Measurements from ENCODE around the gene PRR12. TPM values are rescaled to one million over a fixed set of nuclear protein-coding genes. Genes with fewer than 3 reads are reported as not detected.

Gene PRR12
- total and polyA plus RNA-seq, 8 donors = 21.4 to 33.7 (median 26.6) TPM

DNA sequence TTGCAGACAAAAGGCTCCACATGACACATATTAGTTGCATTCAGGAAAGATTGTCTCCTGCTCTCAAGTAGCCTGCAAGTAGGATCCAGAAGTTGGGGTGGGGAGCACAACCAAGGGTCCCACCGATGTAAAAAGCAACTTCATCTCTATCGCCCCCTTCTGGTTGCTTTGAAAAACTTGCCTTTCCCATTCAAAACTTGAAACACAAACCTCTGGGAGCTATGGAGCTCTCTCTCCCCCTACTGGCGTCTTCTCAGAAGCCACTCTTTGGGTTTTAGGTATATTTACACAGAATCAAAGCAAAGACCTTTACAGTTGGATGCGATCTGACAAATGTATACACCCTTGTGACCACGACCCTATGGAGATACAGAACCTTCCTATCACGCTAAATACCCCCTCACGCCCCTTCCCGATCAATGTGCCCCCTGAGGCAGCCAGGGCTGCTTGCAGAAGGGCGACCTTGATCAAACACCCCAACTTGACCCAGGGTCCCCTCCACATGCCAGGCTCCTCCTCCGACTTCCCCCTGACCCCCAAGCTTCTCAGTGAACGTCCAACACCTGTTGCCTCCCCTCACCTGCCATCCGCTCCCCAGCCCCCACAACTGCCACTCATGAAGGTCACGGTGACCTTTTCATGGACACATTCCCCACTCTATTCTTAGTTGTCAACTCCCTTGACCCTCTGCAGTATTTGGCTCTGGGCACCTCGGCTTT is 20.7 kb upstream of the PRR12 start:
- H3K4me3 ChIP-seq = no peak overlapping the region
- no peaks in the 10 kb centered on the region for H3K27me3 ChIP-seq
- TF ChIP-seq CTCF (IDR thresholded peaks at IDR 0.05) = peak; percentile 95 to 99
- H3K9me3 ChIP-seq = no peaks in the 10 kb centered on the region
- peaks cover 0 to 15% of the 10 kb centered on the region in 2 donors for H3K36me3 ChIP-seq
- H3K4me1 ChIP-seq = peaks cover 0 to 39% of the 10 kb centered on the region in 2 donors
- peak in 2 of 4 donors; percentile 68 to 88 for DNase-seq
- intact Hi-C loops (cut with DNase I) = no loop called here
- peak; percentile 95 for ATAC-seq
- no peak overlapping the region for H3K27ac ChIP-seq

GRCh38 chr19:49570997-49571676 is 19.8 kb upstream of the PRR12 start:
- Histone ChIP-seq H3K27ac (no peak overlapping the region), H3K9me3 (no peaks in the 10 kb centered on the region), H3K27me3 (no peaks in the 10 kb centered on the region), H3K36me3 (peaks cover 0 to 23% of the 10 kb centered on the region in 2 donors), H3K4me1 (peaks cover 0 to 35% of the 10 kb centered on the region in 2 donors), H3K4me3 (no peak overlapping the region)
- peak; percentile 35 for ATAC-seq
- TF ChIP-seq CTCF (IDR thresholded peaks at IDR 0.05) = no peak
- DNase-seq = peak in 1 of 4 donors; percentile 41
- intact Hi-C loops (cut with DNase I) = no loop called here

GRCh38 chr19:49573009-49573408 is 18.0 kb upstream of the PRR12 start:
- Histone ChIP-seq H3K27me3 (no peaks in the 10 kb centered on the region), H3K4me1 (peaks cover 0 to 38% of the 10 kb centered on the region in 2 donors), H3K27ac (no peak overlapping the region), H3K36me3 (peaks cover 0 to 27% of the 10 kb centered on the region in 2 donors), H3K4me3 (no peak overlapping the region), H3K9me3 (no peaks in the 10 kb centered on the region)
- no peak for TF ChIP-seq CTCF (IDR thresholded peaks at IDR 0.05)
- no peak for ATAC-seq
- intact Hi-C loops (cut with DNase I) = no loop called here
- DNase-seq = no peak

DNA sequence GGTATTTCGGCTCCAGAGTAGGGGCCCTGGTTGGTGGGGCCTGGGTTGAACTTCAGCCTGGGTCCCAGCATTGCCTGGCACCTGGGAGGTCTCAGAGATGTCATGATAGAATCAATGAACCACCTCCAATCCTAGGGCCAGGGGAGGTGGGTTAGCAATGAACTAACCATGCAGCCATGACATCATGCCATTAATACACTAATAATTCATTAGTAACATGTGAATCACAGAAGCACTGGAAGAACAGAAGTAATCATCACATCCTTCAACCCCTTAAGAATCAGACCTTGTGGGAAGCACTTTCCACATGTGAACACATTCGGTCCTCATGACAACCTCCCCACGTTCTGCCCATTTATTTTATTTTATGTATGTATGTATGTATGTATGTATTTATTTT is 17.6 kb upstream of the PRR12 start:
- Histone ChIP-seq H3K36me3 (peaks cover 0 to 27% of the 10 kb centered on the region in 2 donors), H3K27ac (no peak overlapping the region), H3K9me3 (no peaks in the 10 kb centered on the region), H3K4me1 (peaks cover 0 to 38% of the 10 kb centered on the region in 2 donors), H3K27me3 (no peaks in the 10 kb centered on the region), H3K4me3 (no peak overlapping the region)
- no peak for TF ChIP-seq CTCF (IDR thresholded peaks at IDR 0.05)
- DNase-seq (no peak), ATAC-seq (no peak)
- intact Hi-C loops (cut with DNase I) = no loop called here

- intact Hi-C loops (cut with DNase I) = no loop called here
- Histone ChIP-seq H3K36me3 (peaks cover 0 to 27% of the 10 kb centered on the region in 2 donors), H3K9me3 (no peaks in the 10 kb centered on the region), H3K27me3 (no peaks in the 10 kb centered on the region), H3K4me3 (no peak overlapping the region), H3K4me1 (peaks cover 3 to 41% of the 10 kb centered on the region in 2 donors), H3K27ac (no peak overlapping the region)
- no peak for ATAC-seq
- no peak for DNase-seq
- TF ChIP-seq CTCF (IDR thresholded peaks at IDR 0.05) = no peak
Measured at GRCh38 chr19:49574206-49574755, 16.7 kb upstream of the PRR12 start.

Measured in left lung (tissue), 10 donors.